BLaER1 treated with 17β-estradiol and CSF1 and Interleukin-3, amounts not matched to agents 10 nM and 100 nM (cell line): ENCODE results near the gene BRAP.
"Not testable (repeated sequence)": the region's sequence is repeated elsewhere in the genome, so short reads cannot be mapped to it uniquely, and the experiment has no call there.

Experiments
- H3K27ac ChIP-seq, 11 experiments: shearing (Covaris generic); formaldehyde crosslinking; 2 replicates each; pipeline ENCODE4 v1.8.1; 2022
- H3K27me3 ChIP-seq, 11 experiments: shearing (Covaris generic); formaldehyde crosslinking; 2 replicates each; pipeline ENCODE4 v1.8.1; 2022
- H3K36me3 ChIP-seq, 11 experiments: shearing (Covaris generic); formaldehyde crosslinking; 2 replicates each; pipeline ENCODE4 v1.8.1; 2022
- H3K4me1 ChIP-seq, 10 experiments: shearing (Covaris generic); formaldehyde crosslinking; 2 replicates each; pipeline ENCODE4 v1.8.1; 2022
- H3K4me2 ChIP-seq, 11 experiments: shearing (Covaris generic); formaldehyde crosslinking; 2 replicates each; pipeline ENCODE4 v1.8.1; 2022
- H3K4me3 ChIP-seq, 10 experiments: shearing (Covaris generic); formaldehyde crosslinking; 2 replicates each; pipeline ENCODE4 v1.8.1; 2022
- H3K9ac ChIP-seq, 11 experiments: shearing (Covaris generic); formaldehyde crosslinking; 2 replicates each; pipeline ENCODE4 v1.8.1; 2022
- H3K9me3 ChIP-seq, 11 experiments: shearing (Covaris generic); formaldehyde crosslinking; replicated peaks in 1 of 11; 2 replicates each; pipeline ENCODE4 v1.8.1; 2022
- H4K20me1 ChIP-seq, 11 experiments: shearing (Covaris generic); formaldehyde crosslinking; 2 replicates each; pipeline ENCODE4 v1.8.1; 2022
- Cebpa-rat ChIP-seq, 11 experiments: shearing (Covaris generic); IDR thresholded peaks; 2 replicates each; pipeline ENCODE4 v1.8.1; 2022

BRAP gene

GRCh38 chr12:111656016-111656415 lies 29.7 kb downstream of the BRAP start:
- no peak for TF ChIP-seq Cebpa-rat (IDR thresholded peaks at IDR 0.05)
- Histone ChIP-seq H4K20me1 (peaks cover 0 to 26% (median 4%) of the 10 kb centered on the region in 11 experiments; a peak in 12 of 22 replicates), H3K4me3 (no peak overlapping the region), H3K36me3 (peaks cover 89 to 100% (median 99%) of the 10 kb centered on the region in 11 experiments), H3K4me1 (peaks cover 0 to 16% (median 2%) of the 10 kb centered on the region in 10 experiments; a peak in 9 of 20 replicates), H3K4me2 (no peak overlapping the region), H3K9me3 (no peaks in the 10 kb centered on the region), H3K9ac (no peak overlapping the region), H3K27ac (no peak overlapping the region), H3K27me3 (no peaks in the 10 kb centered on the region)

GRCh38 chr12:111655356-111655755 lies 30.4 kb downstream of the BRAP start:
- Histone ChIP-seq H3K4me3 (no peak overlapping the region), H3K36me3 (peaks cover 84 to 100% (median 99%) of the 10 kb centered on the region in 11 experiments), H3K4me1 (peaks cover 0 to 22% (median 4%) of the 10 kb centered on the region in 10 experiments; a peak in 9 of 20 replicates), H3K4me2 (no peak overlapping the region), H3K9ac (no peak overlapping the region), H3K27me3 (no peaks in the 10 kb centered on the region), H3K27ac (no peak overlapping the region), H3K9me3 (no peaks in the 10 kb centered on the region), H4K20me1 (peaks cover 0 to 33% (median 4%) of the 10 kb centered on the region in 11 experiments; a peak in 12 of 22 replicates)
- TF ChIP-seq Cebpa-rat (IDR thresholded peaks at IDR 0.05), result no peak

GRCh38 chr12:111653596-111653995 lies 32.2 kb downstream of the BRAP start:
- Histone ChIP-seq H3K36me3 (peaks cover 84 to 100% (median 99%) of the 10 kb centered on the region in 11 experiments), H3K9ac (no peak overlapping the region), H3K4me2 (no peak overlapping the region), H3K4me1 (peaks cover 0 to 24% (median 4%) of the 10 kb centered on the region in 10 experiments; a peak in 9 of 20 replicates), H3K27ac (no peak overlapping the region), H4K20me1 (peaks cover 0 to 36% (median 4%) of the 10 kb centered on the region in 11 experiments; a peak in 12 of 22 replicates), H3K9me3 (no peaks in the 10 kb centered on the region), H3K27me3 (no peaks in the 10 kb centered on the region), H3K4me3 (no peak overlapping the region)
- no peak for TF ChIP-seq Cebpa-rat (IDR thresholded peaks at IDR 0.05)

- H3K4me1 ChIP-seq, result peaks cover 0 to 24% (median 4%) of the 10 kb centered on the region in 10 experiments; a peak in 9 of 20 replicates
- H4K20me1 ChIP-seq, result peaks cover 0 to 36% (median 4%) of the 10 kb centered on the region in 11 experiments; a peak in 12 of 22 replicates
- peaks cover 84 to 100% (median 98%) of the 10 kb centered on the region in 11 experiments for H3K36me3 ChIP-seq
- H3K4me3 ChIP-seq, H3K9ac ChIP-seq, H3K4me2 ChIP-seq, H3K27me3 ChIP-seq, H3K9me3 ChIP-seq: not testable (repeated sequence)
- 0 out of 22 replicates have a peak overlapping the region, but pooled peaks of 1 of the 11 experiments have one; percentile 3 for H3K27ac ChIP-seq
Measured at GRCh38 chr12:111652530-111652929, 33.2 kb downstream of the BRAP start.

GRCh38 chr12:111650912-111651311 lies 34.8 kb downstream of the BRAP start:
- Histone ChIP-seq H4K20me1 (peaks cover 2 to 40% (median 15%) of the 10 kb centered on the region in 11 experiments; a peak in 15 of 22 replicates), H3K27me3 (no peaks in the 10 kb centered on the region), H3K4me3 (no peak overlapping the region), H3K4me1 (peaks cover 0 to 24% (median 7%) of the 10 kb centered on the region in 10 experiments; a peak in 12 of 20 replicates), H3K4me2 (peak overlapping the region in 3 of 11 experiments; percentile 21 to 40 (median 24); a peak in 3 of 22 replicates), H3K9ac (no peak overlapping the region), H3K36me3 (peaks cover 85 to 100% (median 98%) of the 10 kb centered on the region in 11 experiments), H3K9me3 (no peaks in the 10 kb centered on the region), H3K27ac (peak overlapping the region in 2 of 11 experiments; percentile 25 to 40; a peak in 3 of 22 replicates)
- TF ChIP-seq Cebpa-rat (IDR thresholded peaks at IDR 0.05), result no peak

GRCh38 chr12:111645433-111645832 lies 40.3 kb downstream of the BRAP start:
- Histone ChIP-seq H3K27ac (no peak overlapping the region), H3K4me2 (no peak overlapping the region), H3K36me3 (peaks cover 97 to 100% (median 99%) of the 10 kb centered on the region in 11 experiments)

GRCh38 chr12:111643427-111643826 lies 42.3 kb downstream of the BRAP start:
- Histone ChIP-seq H3K36me3 (peaks cover 86 to 99% (median 92%) of the 10 kb centered on the region in 11 experiments), H3K27me3 (no peaks in the 10 kb centered on the region), H4K20me1 (peaks cover 0 to 40% (median 13%) of the 10 kb centered on the region in 11 experiments; a peak in 6 of 22 replicates), H3K9me3 (no peaks in the 10 kb centered on the region), H3K4me2 (no peak overlapping the region), H3K4me1 (peaks cover 0 to 5% (median 0%) of the 10 kb centered on the region in 10 experiments; a peak in 3 of 20 replicates), H3K4me3 (no peak overlapping the region), H3K9ac (no peak overlapping the region), H3K27ac (no peak overlapping the region)
- TF ChIP-seq Cebpa-rat (IDR thresholded peaks at IDR 0.05), result no peak

More at GRCh38 chr12:111645433-111645832, 40.3 kb downstream of the BRAP start:
- Histone ChIP-seq H3K4me3 (no peak overlapping the region), H3K4me1 (peaks cover 0 to 5% (median under 1%) of the 10 kb centered on the region in 10 experiments; a peak in 7 of 20 replicates), H4K20me1 (peaks cover 0 to 37% (median 13%) of the 10 kb centered on the region in 11 experiments; a peak in 9 of 22 replicates), H3K27me3 (no peaks in the 10 kb centered on the region), H3K9ac (no peak overlapping the region), H3K9me3 (no peaks in the 10 kb centered on the region)
- no peak for TF ChIP-seq Cebpa-rat (IDR thresholded peaks at IDR 0.05)

- Histone ChIP-seq H3K4me3 (no peak overlapping the region), H3K9me3 (no peaks in the 10 kb centered on the region), H3K27me3 (no peaks in the 10 kb centered on the region), H4K20me1 (peaks cover 0 to 40% (median 13%) of the 10 kb centered on the region in 11 experiments; a peak in 6 of 22 replicates), H3K4me2 (no peak overlapping the region), H3K27ac (no peak overlapping the region), H3K9ac (no peak overlapping the region), H3K36me3 (peaks cover 83 to 99% (median 92%) of the 10 kb centered on the region in 11 experiments), H3K4me1 (peaks cover 0 to 5% (median 0%) of the 10 kb centered on the region in 10 experiments; a peak in 3 of 20 replicates)
- no peak for TF ChIP-seq Cebpa-rat (IDR thresholded peaks at IDR 0.05)
Measured at GRCh38 chr12:111642681-111643426, 42.9 kb downstream of the BRAP start.

- H3K9me3 ChIP-seq, result no peaks in the 10 kb centered on the region
- peaks cover 0 to 11% (median 5%) of the 10 kb centered on the region in 10 experiments; a peak in 5 of 20 replicates for H3K4me1 ChIP-seq
Measured at GRCh38 chr12:111640506-111640905, 45.2 kb downstream of the BRAP start.

More at GRCh38 chr12:111640506-111640905, 45.2 kb downstream of the BRAP start:
- H4K20me1 ChIP-seq, result peaks cover 0 to 48% (median 5%) of the 10 kb centered on the region in 11 experiments; a peak in 5 of 22 replicates
- H3K27ac ChIP-seq, result no peak overlapping the region
- no peak overlapping the region for H3K4me3 ChIP-seq
- H3K27me3 ChIP-seq, result no peaks in the 10 kb centered on the region
- TF ChIP-seq Cebpa-rat (IDR thresholded peaks at IDR 0.05), result no peak
- H3K36me3 ChIP-seq, result peaks cover 59 to 76% (median 68%) of the 10 kb centered on the region in 11 experiments
- no peak overlapping the region for H3K4me2 ChIP-seq
- H3K9ac ChIP-seq, result no peak overlapping the region
